ENCODE results near the gene SPTLC3. TPM values are rescaled to one million over a fixed set of nuclear protein-coding genes. Genes with fewer than 3 reads are reported as not detected.

SPTLC3 gene
- total and polyA plus RNA-seq, 2 of the 13 experiments (the other 11 are each of a cell fraction or from before 2014, with no cell fraction given) = 20.5 to 95.6 TPM

GRCh38 chr20:12965870-12966251, 42.9 kb upstream of the SPTLC3 start:
- intact Hi-C loops (cut with micrococcal nuclease; ENCODE audit: unreplicated experiment) (loop anchor here (1.0 to 2.0 kb wide), 3 partner anchors 41 to 1290 kb away; no protein-coding TSS in a partner anchor), in situ Hi-C loops (cut with HindIII; ENCODE audit: extremely low pct_ligation_motif_present, low pct_unique_long_range_greater_than_20kb) (loop anchor here (5.0 to 25.0 kb wide), 2 partner anchors 39 to 321 kb away; no protein-coding TSS in a partner anchor)
- no peak overlapping the region for H3K27ac ChIP-seq (ENCODE audit: extremely low read length, insufficient read depth, low read length)
- no peak overlapping the region for H2AFZ ChIP-seq (ENCODE audit: low read length)
- no peaks in the 10 kb centered on the region for H3K79me2 ChIP-seq (ENCODE audit: insufficient read depth, low read length)
- H3K4me2 ChIP-seq (ENCODE audit: low read depth, low read length) = no peak overlapping the region
- peaks cover 15% of the 10 kb centered on the region for H3K9me3 ChIP-seq (ENCODE audit: low read length)
- TF ChIP-seq ATAD3A (CRISPR knock-in tag; IDR thresholded peaks at IDR 0.05) (no peak), ZNF30 (CRISPR knock-in tag; IDR thresholded peaks at IDR 0.05) (0 out of 2 replicates have a peak, but pooled peaks have one; percentile 46), MED8 (CRISPR knock-in tag; IDR thresholded peaks at IDR 0.05; ENCODE audit: insufficient replicate concordance) (no peak), DMTF1 (CRISPR knock-in tag; IDR thresholded peaks at IDR 0.05) (no peak), TOE1 (CRISPR knock-in tag; IDR thresholded peaks at IDR 0.05) (no peak), ZNF781 (CRISPR knock-in tag; IDR thresholded peaks at IDR 0.05; ENCODE audit: borderline replicate concordance, not compliant biosample characterization) (no peak), ZNF761 (CRISPR knock-in tag; conservative IDR thresholded peaks at IDR 0.05) (no peak)
- no peak for DNase-seq (ENCODE audit: low spot score)
- ATAC-seq = no peak
- no peak overlapping the region for H3K9ac ChIP-seq (ENCODE audit: insufficient read depth, low read depth, low read length)
- H3K36me3 ChIP-seq (replicated peaks in 1 of 2; ENCODE audit: control insufficient read depth in 1 of 2, insufficient read depth in 2 of 2, low read length in 2 of 2) = no peaks in the 10 kb centered on the region
- peaks cover 14% of the 10 kb centered on the region for H3K4me1 ChIP-seq (ENCODE audit: insufficient read depth, low read length)
- H3K4me3 ChIP-seq (replicated peaks in 1 of 3; ENCODE audit: insufficient read depth in 1 of 3, low read depth in 2 of 3, low read length in 3 of 3) = no peak overlapping the region
- no peak for FAIRE-seq
- no TSS peak for BruUV-seq (replicated peaks)
- ChIA-PET POLR2A (no interaction called here), CTCF (ENCODE audit: low intra/inter-chr PET ratio, low total read pairs) (interaction anchor here (1.2 to 6.7 kb wide), 2 partner anchors 39 to 140 kb away, joined by 7 to 127 read pairs; no protein-coding TSS in a partner anchor)
- H4K20me1 ChIP-seq (ENCODE audit: insufficient read depth, low read length) = no peaks in the 10 kb centered on the region
- no peaks in the 10 kb centered on the region for H3K27me3 ChIP-seq (ENCODE audit: control insufficient read depth in 1 of 2, insufficient read depth in 2 of 2, low read length in 2 of 2)
- WGBS (ENCODE audit: low lambda C conversion rate) = 14% methylated on average over 4 of the region's 4 CpGs
